LNCAP (cell line): Measurements from ENCODE around the gene PAFAH2.

Experiments used
- TF ChIP-seq, protein P1 (sequence below): fragments of 450-650 bp; IDR thresholded peaks from 2 replicates; pipeline ENCODE4 v1.5.1; 2017; ENCODE audit warnings: mild to moderate bottlenecking

PAFAH2 gene

DNA sequence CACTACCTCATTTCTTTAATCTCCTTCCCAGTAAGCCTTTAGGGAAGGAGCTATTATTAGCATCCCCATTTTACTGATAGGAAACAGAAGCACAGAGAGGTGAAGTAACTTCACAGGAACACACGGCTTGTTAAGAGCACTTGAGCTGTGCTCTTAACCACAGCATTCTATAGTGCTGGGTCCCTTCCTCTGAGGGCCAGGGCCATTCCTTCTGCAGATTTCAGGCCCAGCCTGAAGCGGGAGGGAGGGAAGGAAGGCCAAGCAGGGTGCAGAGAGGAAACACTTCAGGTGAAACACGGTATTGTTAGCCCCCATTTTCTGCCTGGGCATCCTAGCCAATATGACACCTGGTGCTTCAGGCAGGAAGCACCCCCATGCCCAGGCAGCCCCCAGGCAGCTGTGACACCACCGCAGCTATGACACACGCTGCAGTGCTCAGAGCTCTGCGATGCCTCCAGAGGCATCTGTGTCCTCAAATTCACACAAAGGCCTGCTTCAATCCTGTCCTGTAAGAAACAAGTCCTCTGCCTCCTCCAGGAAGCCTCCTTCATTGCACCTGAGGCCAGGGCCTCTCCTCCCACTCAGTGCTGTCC lies 19.2 kb upstream of the PAFAH2 start:
- TF ChIP-seq, protein P1, sequence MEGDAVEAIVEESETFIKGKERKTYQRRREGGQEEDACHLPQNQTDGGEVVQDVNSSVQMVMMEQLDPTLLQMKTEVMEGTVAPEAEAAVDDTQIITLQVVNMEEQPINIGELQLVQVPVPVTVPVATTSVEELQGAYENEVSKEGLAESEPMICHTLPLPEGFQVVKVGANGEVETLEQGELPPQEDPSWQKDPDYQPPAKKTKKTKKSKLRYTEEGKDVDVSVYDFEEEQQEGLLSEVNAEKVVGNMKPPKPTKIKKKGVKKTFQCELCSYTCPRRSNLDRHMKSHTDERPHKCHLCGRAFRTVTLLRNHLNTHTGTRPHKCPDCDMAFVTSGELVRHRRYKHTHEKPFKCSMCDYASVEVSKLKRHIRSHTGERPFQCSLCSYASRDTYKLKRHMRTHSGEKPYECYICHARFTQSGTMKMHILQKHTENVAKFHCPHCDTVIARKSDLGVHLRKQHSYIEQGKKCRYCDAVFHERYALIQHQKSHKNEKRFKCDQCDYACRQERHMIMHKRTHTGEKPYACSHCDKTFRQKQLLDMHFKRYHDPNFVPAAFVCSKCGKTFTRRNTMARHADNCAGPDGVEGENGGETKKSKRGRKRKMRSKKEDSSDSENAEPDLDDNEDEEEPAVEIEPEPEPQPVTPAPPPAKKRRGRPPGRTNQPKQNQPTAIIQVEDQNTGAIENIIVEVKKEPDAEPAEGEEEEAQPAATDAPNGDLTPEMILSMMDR: no peak

DNA sequence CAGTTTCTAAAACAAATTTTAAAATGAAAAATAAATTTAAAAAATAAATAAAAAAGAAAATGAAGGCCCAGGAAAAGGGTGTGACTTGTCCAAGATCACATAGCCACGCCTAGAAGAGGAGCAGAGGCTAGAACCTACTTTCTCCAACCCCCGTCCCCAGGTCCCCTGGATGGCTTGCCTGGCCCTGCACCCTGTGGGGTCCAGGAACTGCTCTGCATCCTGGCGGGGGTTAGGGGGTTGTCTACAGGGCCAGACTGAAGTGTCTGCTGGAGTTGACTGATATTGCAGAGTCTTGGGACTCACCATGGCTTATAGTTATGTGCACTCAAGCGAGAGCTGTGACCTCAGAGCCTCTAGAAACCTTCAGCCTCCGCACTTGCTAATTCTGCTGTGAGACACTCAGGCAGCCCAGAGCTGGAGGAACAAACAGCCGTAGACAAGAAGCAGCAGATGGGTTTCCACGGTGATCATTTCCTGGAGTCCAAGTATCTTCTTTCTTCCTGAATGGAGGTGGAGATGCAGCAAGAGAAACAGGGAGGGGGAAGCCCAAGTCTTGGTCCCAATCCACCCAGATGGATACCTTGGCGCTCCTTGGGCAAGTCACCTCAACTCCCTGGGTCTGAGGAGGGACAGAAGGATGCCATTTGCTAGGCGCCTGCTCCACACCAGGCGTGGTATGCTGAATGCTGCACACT lies 18.5 kb upstream of the PAFAH2 start:
- TF ChIP-seq, protein P1: no peak

- TF ChIP-seq, protein P1: no peak
Measured at GRCh38 chr1:26015358-26015757, 17.5 kb upstream of the PAFAH2 start.

DNA sequence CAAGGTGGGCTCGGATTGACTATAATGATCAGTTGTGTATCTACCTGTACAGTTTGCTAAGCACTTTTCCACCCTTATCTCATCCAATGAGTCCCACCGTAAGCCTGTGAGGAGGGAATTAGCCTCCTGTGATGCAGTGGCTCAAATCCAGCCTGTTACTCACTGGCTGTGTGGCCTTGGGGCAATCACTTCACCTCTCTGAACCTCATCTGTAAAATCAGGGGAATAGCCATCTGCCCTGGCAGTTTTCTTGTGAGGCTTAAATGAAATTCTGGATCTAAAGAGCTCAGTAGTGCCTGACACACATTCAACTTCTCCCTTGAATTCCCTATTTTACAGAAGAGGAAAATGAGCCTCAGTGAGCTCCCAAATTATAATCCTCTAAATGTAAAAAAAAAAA lies 16.3 kb upstream of the PAFAH2 start:
- TF ChIP-seq, protein P1: no peak

DNA sequence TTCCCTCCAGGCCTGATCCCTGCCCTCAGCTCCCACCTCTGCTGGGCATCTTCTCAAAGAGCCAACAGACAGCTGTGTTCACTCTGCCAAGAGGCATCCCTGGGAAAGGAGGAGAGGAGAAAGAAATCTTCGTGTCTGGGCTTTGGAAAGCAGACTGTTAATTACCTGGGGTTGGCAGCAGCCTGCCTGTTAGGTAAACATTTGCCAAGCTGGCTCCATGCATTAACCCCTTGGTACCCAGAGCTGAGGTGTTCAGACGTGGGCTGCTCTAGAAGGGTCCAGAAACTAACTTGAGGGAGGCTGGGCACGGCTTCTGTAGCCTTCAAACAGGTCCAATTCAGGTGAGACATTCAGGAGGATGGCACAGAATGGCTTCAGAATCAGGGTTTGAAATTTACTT lies 15.0 kb upstream of the PAFAH2 start:
- TF ChIP-seq, protein P1: no peak

DNA sequence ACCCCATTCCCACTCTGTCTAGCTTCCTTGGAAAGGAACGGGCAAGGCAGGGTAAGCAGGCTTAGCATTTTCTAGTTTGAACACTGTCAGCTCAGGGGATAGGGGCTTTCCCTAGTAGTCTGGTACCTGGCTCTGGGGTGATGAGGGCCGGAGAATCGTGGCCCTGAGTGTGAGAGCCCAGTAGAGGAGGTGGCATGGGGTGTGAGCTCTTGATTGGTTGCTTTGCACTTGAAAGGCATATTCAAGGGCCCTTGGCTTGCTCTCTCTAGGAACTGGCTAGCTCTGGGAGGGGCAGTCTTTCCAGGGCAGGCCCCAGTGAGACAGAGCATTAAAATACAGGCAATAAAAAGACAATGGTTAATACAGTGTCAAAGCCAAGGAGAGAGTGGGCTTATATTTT lies 13.0 kb upstream of the PAFAH2 start:
- TF ChIP-seq, protein P1: no peak

DNA sequence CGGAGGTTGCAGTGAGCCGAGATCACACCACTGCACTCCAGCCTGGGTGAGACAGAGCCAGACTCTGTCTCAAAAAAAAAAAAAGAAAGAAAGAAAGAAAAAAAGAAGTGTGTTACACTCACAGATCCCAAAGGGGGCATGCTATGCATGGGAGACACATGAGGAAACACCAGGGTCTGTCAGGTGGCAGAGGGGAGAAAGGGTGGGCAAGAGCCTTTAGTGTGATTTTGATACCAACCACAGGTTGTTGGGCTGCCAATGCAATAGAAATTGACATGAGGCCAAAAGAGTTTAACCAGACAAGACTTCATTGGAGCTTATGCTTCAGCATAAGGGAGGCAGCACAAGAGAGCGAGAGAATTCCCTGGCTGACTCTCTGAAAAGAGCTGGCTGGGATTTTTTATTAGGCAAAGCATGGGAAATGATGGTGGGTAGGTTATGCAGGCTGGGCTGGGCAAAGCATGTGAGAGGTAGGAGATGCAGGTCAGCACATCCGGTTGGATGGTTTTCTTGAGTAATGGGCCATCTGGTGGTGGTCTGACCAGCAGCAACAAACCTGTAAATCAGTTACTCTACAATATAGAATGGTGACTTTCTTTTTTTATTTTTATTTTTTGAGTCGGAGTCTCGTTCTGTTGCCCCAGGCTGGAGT lies 12.1 kb upstream of the PAFAH2 start:
- TF ChIP-seq, protein P1: peak; percentile 10; the same call in 1 of the 2 replicates
